Fibroblast of lung (primary cell): ENCODE results near the gene ZNF33A.

ENCODE experiments used
- EZH2 ChIP-seq: IDR thresholded peaks from 2 replicates; pipeline ENCODE4 v1.5.1; 2012; ENCODE audit warnings: low read length, control low read depth, mild to moderate bottlenecking; ENCODE audit errors: missing control alignments
- TF ChIP-seq, protein P1 (sequence below), 2 donors: IDR thresholded peaks in 1 of 2; conservative IDR thresholded peaks in 1 of 2; 1 replicate in 1 of 2; 2 replicates in 1 of 2; pipeline ENCODE4 v1.5.1; 2011 to 2012; ENCODE audit warnings: low read length in 2 of 2, control low read depth in 1 of 2, inconsistent platforms in 1 of 2, low read depth in 1 of 2, mild to moderate bottlenecking in 1 of 2

DNA sequence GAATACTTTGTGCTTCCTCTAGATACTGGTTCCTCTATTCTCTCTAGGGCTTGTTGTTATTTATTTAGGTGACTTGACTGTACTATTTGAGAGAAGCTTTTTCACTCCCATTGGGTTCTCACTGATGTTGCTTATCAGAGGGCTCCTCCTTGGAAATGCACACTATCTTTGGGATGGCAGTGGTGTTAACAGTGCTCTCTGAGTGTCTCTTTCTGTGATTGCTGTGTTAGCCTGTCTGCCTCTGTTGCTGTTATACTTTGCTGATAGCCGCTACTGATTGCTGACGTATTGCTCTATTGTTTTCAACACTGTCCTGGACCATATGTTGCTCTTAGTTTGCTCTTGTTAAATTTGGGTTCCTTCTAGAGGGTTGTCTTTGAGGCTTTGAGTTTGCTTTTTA is 34.7 kb downstream of the ZNF33A start:
- TF ChIP-seq, protein P1, sequence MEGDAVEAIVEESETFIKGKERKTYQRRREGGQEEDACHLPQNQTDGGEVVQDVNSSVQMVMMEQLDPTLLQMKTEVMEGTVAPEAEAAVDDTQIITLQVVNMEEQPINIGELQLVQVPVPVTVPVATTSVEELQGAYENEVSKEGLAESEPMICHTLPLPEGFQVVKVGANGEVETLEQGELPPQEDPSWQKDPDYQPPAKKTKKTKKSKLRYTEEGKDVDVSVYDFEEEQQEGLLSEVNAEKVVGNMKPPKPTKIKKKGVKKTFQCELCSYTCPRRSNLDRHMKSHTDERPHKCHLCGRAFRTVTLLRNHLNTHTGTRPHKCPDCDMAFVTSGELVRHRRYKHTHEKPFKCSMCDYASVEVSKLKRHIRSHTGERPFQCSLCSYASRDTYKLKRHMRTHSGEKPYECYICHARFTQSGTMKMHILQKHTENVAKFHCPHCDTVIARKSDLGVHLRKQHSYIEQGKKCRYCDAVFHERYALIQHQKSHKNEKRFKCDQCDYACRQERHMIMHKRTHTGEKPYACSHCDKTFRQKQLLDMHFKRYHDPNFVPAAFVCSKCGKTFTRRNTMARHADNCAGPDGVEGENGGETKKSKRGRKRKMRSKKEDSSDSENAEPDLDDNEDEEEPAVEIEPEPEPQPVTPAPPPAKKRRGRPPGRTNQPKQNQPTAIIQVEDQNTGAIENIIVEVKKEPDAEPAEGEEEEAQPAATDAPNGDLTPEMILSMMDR (conservative IDR thresholded peaks at IDR 0.05 in 1 of 2, IDR thresholded peaks at IDR 0.05 in 1 of 2; ENCODE audit: low read depth in 1 of 2, low read length in 2 of 2), result no peak
- TF ChIP-seq EZH2, result no peak
